CD14-positive monocyte (primary cell): ENCODE measurements around the gene NLRP4. TPM values are rescaled to one million over a fixed set of nuclear protein-coding genes. Genes with fewer than 3 reads are reported as not detected.

Source experiments
- DNase-seq, 3 donors: peaks; one replicate each; pipeline ENCODE4 v3.0.0-alpha.2; 2011 to 2022
- H2AFZ ChIP-seq: 2 replicates; pipeline ENCODE4 v1.6.0; 2012; ENCODE audit warnings: mild to moderate bottlenecking, low read depth, low read length, inconsistent platforms; ENCODE audit not compliant: insufficient read depth, poor library complexity, severe bottlenecking
- H3K27ac ChIP-seq, 2 donors: 1 replicate in 1 of 2; 2 replicates in 1 of 2; pipeline ENCODE4 v1.5.1; 2012 to 2013; ENCODE audit warnings: low read length in 2 of 2, control low read depth in 1 of 2, inconsistent platforms in 1 of 2, low read depth in 1 of 2, mild to moderate bottlenecking in 1 of 2
- H3K27me3 ChIP-seq, 2 donors: one replicate each; pipeline versions ENCODE4 v1.6.0 to v1.6.1; 2011 to 2013; ENCODE audit warnings: low read length in 2 of 2; ENCODE audit not compliant: control insufficient read depth in 2 of 2, insufficient read depth in 2 of 2
- H3K36me3 ChIP-seq, 2 donors: replicated peaks in 1 of 2; 1 replicate in 1 of 2; 2 replicates in 1 of 2; pipeline versions ENCODE4 v1.5.1 to v1.6.1; 2012 to 2013; ENCODE audit warnings: low read length in 2 of 2, control low read depth in 1 of 2, inconsistent platforms in 1 of 2, mild to moderate bottlenecking in 1 of 2; ENCODE audit not compliant: insufficient read depth in 2 of 2, control insufficient read depth in 1 of 2
- H3K4me1 ChIP-seq, 2 donors: 1 replicate in 1 of 2; 2 replicates in 1 of 2; pipeline versions ENCODE4 v1.5.1 to v1.6.1; 2012 to 2013; ENCODE audit warnings: low read length in 2 of 2, control low read depth in 1 of 2, inconsistent platforms in 1 of 2, mild to moderate bottlenecking in 1 of 2, moderate library complexity in 1 of 2; ENCODE audit not compliant: insufficient read depth in 2 of 2, control insufficient read depth in 1 of 2
- H3K4me2 ChIP-seq: replicated peaks from 2 replicates; pipeline ENCODE3; 2012; ENCODE audit warnings: low read length, moderate library complexity, mild to moderate bottlenecking; ENCODE audit not compliant: poor library complexity, severe bottlenecking; ENCODE audit errors: extremely low read depth
- H3K4me3 ChIP-seq, 3 experiments: fragments of 200-600 bp in 1 of 3; sonication (generic) in 1 of 3; replicated peaks in 1 of 3; 1 replicate in 2 of 3; 2 replicates in 1 of 3; pipeline ENCODE4 v1.5.1; 2011 to 2013; ENCODE audit warnings: low read length in 3 of 3, mild to moderate bottlenecking in 3 of 3, control low read depth in 2 of 3, low read depth in 2 of 3, inconsistent platforms in 1 of 3, moderate library complexity in 1 of 3
- H3K79me2 ChIP-seq: 2 replicates; pipeline ENCODE4 v1.6.0; 2012; ENCODE audit warnings: mild to moderate bottlenecking, control low read depth, inconsistent platforms, low read length, moderate library complexity; ENCODE audit not compliant: insufficient read depth
- H3K9ac ChIP-seq: 2 replicates; pipeline ENCODE4 v1.6.0; 2017; ENCODE audit warnings: low read length, mild to moderate bottlenecking; ENCODE audit not compliant: insufficient read depth, poor library complexity, severe bottlenecking
- H3K9me3 ChIP-seq, 2 donors: replicated peaks in 1 of 2; 1 replicate in 1 of 2; 2 replicates in 1 of 2; pipeline versions ENCODE4 v1.5.1 to v1.6.1; 2012 to 2013; ENCODE audit warnings: low read length in 2 of 2, control low read depth in 1 of 2; ENCODE audit not compliant: control insufficient read depth in 1 of 2, insufficient read depth in 1 of 2
- H4K20me1 ChIP-seq: 2 replicates; pipeline ENCODE4 v1.6.0; 2012; ENCODE audit warnings: mild to moderate bottlenecking, low read length, control low read depth, moderate library complexity; ENCODE audit not compliant: insufficient read depth
- H3K27ac Mint-ChIP-seq, 7 donors: one replicate each; pipeline ENCODE4 v1.8.0; 2020; ENCODE audit warnings: mild to moderate bottlenecking in 7 of 7, mixed read lengths in 7 of 7, moderate library complexity in 6 of 7, inconsistent platforms in 2 of 7
- H3K27me3 Mint-ChIP-seq, 3 donors: one replicate each; pipeline ENCODE4 v1.8.0; 2021 to 2022; ENCODE audit warnings: low read depth in 3 of 3, mild to moderate bottlenecking in 3 of 3, mixed read lengths in 3 of 3, moderate library complexity in 3 of 3, inconsistent platforms in 1 of 3
- H3K36me3 Mint-ChIP-seq, 2 donors: one replicate each; pipeline ENCODE4 v1.8.0; 2020; ENCODE audit warnings: mixed read lengths in 2 of 2, inconsistent platforms in 1 of 2, mild to moderate bottlenecking in 1 of 2
- H3K4me1 Mint-ChIP-seq: one replicate; pipeline ENCODE4 v1.8.0; 2020; ENCODE audit warnings: mild to moderate bottlenecking, mixed read lengths
- H3K4me3 Mint-ChIP-seq, 2 donors: one replicate each; pipeline ENCODE4 v1.8.0; 2020; ENCODE audit warnings: mild to moderate bottlenecking in 2 of 2, mixed read lengths in 2 of 2, moderate library complexity in 1 of 2
- H3K9me3 Mint-ChIP-seq, 7 donors: one replicate each; pipeline ENCODE4 v1.8.0; 2020 to 2022; ENCODE audit warnings: mixed read lengths in 7 of 7, mild to moderate bottlenecking in 6 of 7, moderate library complexity in 6 of 7, inconsistent platforms in 2 of 7
- CTCF ChIP-seq: fragments of 200-600 bp; IDR thresholded peaks from one replicate; pipeline ENCODE4 v1.8.0; 2022; ENCODE audit warnings: antibody characterized with exemption, mild to moderate bottlenecking
- WGBS: methylation state at CpG from one replicate; pipeline ENCODE4 v1.1.5; 2013; ENCODE audit warnings: missing lambda C conversion rate; ENCODE audit not compliant: insufficient coverage; 5-methylcytosine and 5-hydroxymethylcytosine counted together
- intact Hi-C, 2 donors: fragments of 100-400 bp; cut with micrococcal nuclease; formaldehyde crosslinking; loops; one replicate each; pipeline versions ENCODE4 v1.15.0 to v1.15.1; 2023
- polyA plus RNA-seq, 3 donors: library from polyadenylated mRNA; depleted of rRNA in 1 of 3; unstranded in 2 of 3; stranded (reverse) in 1 of 3; fragments of 300-500 nt in 2 of 3; fragments of >200 nt in 1 of 3; fragmentation: Illumina TruSeq in 2 of 3; gene quantifications; 1 replicate in 2 of 3; 2 replicates in 1 of 3; pipeline ENCODE4 v1.2.3, GENCODE V29; 2012 to 2021

NLRP4 gene
- polyA plus RNA-seq, 3 donors, result not detected

GRCh38 chr19:55930996-55931515, 94.7 kb downstream of the NLRP4 start:
- H4K20me1 ChIP-seq, result no peaks in the 10 kb centered on the region
- WGBS, result 94% methylated on average over 10 of the region's 14 CpGs
- H3K27ac Mint-ChIP-seq, result no peak overlapping the region
- no peaks in the 10 kb centered on the region for H3K4me1 Mint-ChIP-seq
- H3K27ac ChIP-seq, result no peak overlapping the region
- peaks cover 0 to 2% (median 1%) of the 10 kb centered on the region in 3 donors for H3K27me3 Mint-ChIP-seq
- TF ChIP-seq CTCF, result no peak
- peaks cover 50 to 60% of the 10 kb centered on the region in 2 donors for H3K9me3 ChIP-seq
- no peak overlapping the region for H3K4me2 ChIP-seq
- no peaks in the 10 kb centered on the region for H3K27me3 ChIP-seq
- no peak for DNase-seq
- H3K36me3 Mint-ChIP-seq, result no peaks in the 10 kb centered on the region
- no peak overlapping the region for H3K4me3 ChIP-seq
- no peaks in the 10 kb centered on the region for H3K36me3 ChIP-seq
- no peak overlapping the region for H2AFZ ChIP-seq
- no peak overlapping the region for H3K4me3 Mint-ChIP-seq
- intact Hi-C loops, result no loop called here
- no peaks in the 10 kb centered on the region for H3K4me1 ChIP-seq
- no peak overlapping the region for H3K9ac ChIP-seq
- H3K9me3 Mint-ChIP-seq, result peaks cover 24 to 70% (median 45%) of the 10 kb centered on the region in 7 donors
- H3K79me2 ChIP-seq, result no peaks in the 10 kb centered on the region

Other genes starting within 250 kb of the NLRP4 start
- 1 to 10 TPM; 1.2 to 2.6 (median 1.6) TPM for gene FIZ1, start 237.0 kb upstream of the NLRP4 start, polyA plus RNA-seq
- gene ZNF524, start 236.3 kb upstream of the NLRP4 start, polyA plus RNA-seq, result 10 to 100 TPM; 27.9 to 45.7 (median 41.8) TPM
- 1 to 10 TPM in 1 of 3 donors, under 1 TPM in 2; 0.03 to 6.0 (median 0.07) TPM for gene ZNF865, start 230.9 kb upstream of the NLRP4 start, polyA plus RNA-seq
- 1 to 10 TPM; 1.5 to 5.5 (median 2.4) TPM for gene ZNF784, start 212.0 kb upstream of the NLRP4 start, polyA plus RNA-seq
- gene ZNF580, start 195.5 kb upstream of the NLRP4 start, polyA plus RNA-seq, result 10 to 100 TPM in 2 of 3 donors, 1 to 10 TPM in 1; 9.7 to 46.5 (median 10.7) TPM
- 10 to 100 TPM; 25.1 to 31.6 (median 29.4) TPM for gene ZNF581, start 192.9 kb upstream of the NLRP4 start, polyA plus RNA-seq
- gene CCDC106, start 188.3 kb upstream of the NLRP4 start, polyA plus RNA-seq, result 1 to 10 TPM in 2 of 3 donors, under 1 TPM in 1; 0.74 to 2.4 (median 1.2) TPM
- 100 to 1,000 TPM in 1 of 3 donors, 1 to 10 TPM in 2; 5.3 to 166 (median 5.4) TPM for gene U2AF2, start 181.5 kb upstream of the NLRP4 start, polyA plus RNA-seq
- 10 to 100 TPM; 18.7 to 75.2 (median 19.2) TPM for gene EPN1, start 161.3 kb upstream of the NLRP4 start, polyA plus RNA-seq
- gene NLRP9, start 98.1 kb upstream of the NLRP4 start, polyA plus RNA-seq, result not detected
- gene RFPL4A, start 77.4 kb upstream of the NLRP4 start, polyA plus RNA-seq, result 1 to 10 TPM in 2 of 3 donors, under 1 TPM in 1; 0.33 to 8.4 (median 7.9) TPM
- gene RFPL4AL1, start 67.4 kb upstream of the NLRP4 start, polyA plus RNA-seq, result 1 to 10 TPM in 2 of 3 donors, not detected in 1; 1.1 to 1.3 TPM
- gene NLRP11, start 4.5 kb upstream of the NLRP4 start, polyA plus RNA-seq, result not detected
- gene NLRP13, start 95.8 kb downstream of the NLRP4 start, polyA plus RNA-seq, result not detected
- gene NLRP8, start 111.3 kb downstream of the NLRP4 start, polyA plus RNA-seq, result not detected
- not detected for gene NLRP5, start 150.2 kb downstream of the NLRP4 start, polyA plus RNA-seq